ENCODE results near the gene CUBN.

The CUBN gene

DNA sequence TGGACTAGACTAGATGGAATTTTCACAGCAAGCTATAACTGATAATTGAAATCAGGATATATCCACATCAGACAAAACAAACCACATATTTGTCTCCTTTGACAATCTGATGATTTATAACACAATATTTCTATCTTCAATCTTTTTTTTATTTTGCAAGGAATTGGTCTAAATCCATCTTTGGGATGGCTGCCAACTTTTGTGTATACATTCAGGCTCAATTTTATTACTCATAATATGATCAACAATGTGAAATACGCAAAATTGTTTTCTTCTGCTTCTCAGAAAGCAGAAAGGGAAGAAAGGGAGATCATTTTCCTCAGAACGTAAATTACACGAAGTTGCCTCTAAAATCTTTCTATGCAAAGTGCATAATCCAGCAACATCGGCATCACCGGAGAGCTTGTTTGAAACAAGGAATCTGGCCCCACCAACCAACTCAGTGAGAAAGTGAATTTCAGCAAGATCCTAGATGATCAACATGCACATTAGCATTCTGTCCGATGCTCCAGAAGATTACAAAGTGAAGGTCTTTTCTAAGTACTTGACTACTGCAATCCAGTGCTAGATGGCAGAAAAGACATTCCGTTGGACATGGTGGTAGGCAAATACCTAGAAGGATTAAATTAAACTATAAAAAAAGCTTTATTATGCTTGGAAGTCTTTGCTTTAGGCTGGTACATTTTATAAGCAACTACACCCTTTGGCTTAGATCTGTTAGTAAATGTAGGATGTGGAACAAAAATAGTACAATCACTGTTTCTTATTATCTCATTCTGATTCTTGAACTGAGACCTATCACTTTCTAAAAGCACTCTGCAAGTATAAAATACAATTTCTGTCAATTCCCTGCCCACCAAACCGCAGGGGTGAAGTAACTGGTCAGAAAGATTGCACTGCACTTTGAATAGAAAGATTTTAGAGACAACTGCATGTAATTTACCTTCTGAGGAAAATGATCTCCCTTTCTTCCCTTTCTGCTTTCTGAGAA is 186.0 kb downstream of the CUBN start:
- DNase-seq, result no peak

DNA sequence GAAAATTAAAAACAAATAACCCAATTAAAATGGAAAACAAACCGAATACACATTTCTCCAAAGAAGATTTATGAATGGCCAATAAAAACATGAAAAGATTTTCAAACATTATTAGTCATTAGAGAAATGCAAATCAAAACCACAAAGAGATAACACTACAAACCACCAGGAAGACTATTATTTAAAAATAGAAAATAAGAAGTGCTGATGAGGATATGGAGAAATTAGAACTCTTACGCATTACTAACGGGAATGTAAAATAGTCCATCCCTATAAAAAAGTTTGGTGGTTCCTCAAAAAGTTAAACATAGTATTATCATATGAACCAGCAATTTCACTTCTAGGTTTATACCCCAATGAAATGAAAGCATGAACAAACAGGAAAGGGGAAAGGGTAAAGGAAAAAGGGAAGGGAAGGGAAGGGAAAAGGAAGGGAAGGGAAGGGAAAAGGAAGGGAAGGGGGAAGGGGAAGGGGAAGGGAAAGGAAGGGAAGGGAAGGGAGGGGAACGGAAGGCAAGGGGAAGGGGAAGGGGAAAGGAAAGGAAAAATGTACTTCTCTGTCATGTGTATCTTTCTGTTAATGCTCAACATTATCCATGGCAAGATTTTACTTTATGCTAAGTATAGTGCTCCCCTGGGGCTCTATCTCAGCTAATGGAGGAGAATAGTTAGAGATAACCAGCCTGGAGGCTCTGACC is 187.1 kb downstream of the CUBN start:
- no peak for DNase-seq

DNA sequence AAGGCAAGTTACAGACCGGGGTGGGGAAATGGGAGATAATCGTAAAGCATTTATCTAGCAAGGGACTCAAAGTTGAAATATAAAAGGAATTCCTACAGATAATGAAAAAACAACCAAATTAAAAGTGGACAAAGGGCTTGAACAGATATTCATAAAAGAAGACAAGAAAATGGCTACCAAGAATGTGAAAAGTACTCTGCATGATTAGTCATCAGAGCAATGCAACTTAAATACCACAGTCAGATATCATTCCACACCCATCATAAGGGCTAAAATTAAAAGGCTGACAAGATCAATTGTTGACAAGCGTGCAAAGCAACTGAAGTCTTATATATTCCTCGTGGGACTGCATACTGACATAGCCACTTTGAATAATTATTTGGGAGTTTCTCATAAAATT is 187.7 kb downstream of the CUBN start:
- DNase-seq, result no peak

DNA sequence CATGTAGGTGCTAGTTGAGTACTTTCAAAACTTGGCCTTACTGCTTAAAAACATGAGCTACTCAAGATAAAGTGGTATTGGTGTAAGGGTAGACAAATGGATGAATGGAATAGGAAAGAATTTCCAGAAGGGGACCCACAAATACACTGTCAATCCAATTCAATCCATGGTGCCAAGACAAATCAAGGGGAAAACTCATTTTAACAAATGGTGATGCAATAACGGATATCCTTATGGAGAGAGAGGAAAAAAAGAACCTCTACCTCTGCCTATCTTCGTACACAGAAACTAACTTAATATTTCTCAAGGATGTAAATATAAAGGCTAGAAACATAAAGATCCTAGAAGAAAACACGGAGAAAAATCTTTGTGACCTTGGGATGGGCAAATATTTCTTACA is 188.5 kb downstream of the CUBN start:
- DNase-seq, result no peak

DNA sequence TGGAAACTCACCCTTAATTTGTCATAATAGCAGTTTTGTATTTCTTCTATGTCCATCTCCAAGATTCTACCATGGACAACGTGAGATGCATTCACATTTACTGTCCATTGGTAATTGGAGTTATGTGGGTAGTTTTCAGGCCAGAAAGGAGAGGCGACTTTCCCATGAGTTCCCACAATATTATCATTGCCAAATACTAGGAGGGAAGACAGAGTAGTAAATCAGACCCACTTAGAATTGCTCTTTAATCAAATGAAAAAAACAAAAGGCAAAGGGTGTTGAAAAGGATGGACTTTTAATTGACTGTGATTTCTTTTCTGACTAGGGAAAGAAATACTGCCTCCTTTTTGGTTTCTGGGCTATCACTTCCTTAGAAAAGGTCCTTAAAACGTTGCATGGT is 190.7 kb downstream of the CUBN start:
- DNase-seq, result no peak

DNA sequence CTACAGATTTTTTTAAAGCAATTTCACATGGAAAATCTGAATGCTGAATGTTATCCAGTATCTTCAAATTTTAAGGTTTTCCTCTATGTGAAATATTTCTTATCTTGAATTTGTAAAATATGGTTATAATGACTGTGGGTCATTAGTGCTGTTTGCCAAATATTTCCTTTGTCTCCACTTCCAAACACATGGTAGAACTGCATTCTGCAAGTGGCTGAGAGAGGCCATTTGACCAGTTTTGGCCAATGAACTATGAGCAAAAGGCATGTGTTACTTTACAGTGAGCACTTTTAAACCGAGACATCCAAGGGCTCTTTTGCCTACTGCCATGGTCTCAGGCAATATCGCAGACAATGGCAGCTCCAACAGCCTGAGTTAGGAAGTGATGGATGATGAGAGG is 195.2 kb downstream of the CUBN start:
- no peak for DNase-seq

DNA sequence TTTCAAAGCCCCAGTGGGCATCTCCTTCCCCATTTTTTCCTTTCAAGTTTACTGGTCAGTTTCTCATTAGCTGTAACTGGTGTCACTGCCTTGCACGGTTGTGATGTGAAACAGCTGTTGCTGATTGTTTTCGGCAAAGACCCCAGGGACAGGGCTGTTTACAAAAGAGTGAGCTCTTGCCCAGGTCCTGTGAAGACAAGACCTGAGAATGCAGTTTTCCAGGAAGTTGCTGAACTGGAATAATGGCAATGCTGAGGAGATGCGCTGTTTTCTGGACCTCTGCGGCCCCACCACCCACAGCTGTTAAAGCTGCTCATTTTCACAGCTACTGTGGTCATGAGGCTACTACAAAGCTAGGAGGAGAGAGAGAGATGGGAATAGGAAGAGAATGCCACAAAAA is 195.8 kb downstream of the CUBN start:
- DNase-seq, result no peak

DNA sequence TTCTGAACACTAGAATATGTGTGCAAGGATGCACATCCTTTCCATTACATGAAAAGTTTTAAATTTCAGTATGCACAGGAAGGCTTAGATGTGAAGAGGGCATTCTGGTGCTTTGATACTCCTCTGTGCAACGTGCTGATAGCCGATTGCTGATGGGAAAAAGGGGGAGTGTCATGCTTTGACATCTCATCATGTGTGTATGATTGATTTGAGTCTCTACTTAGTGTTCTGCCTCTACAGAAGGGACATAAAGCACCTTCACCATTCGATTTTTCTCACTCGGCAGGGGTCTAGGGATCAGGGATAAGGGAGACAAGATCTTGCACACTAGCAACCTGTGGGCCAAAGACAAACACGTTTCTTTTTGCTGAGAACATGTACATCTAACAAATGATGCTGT is 197.7 kb downstream of the CUBN start:
- no peak for DNase-seq

DNA sequence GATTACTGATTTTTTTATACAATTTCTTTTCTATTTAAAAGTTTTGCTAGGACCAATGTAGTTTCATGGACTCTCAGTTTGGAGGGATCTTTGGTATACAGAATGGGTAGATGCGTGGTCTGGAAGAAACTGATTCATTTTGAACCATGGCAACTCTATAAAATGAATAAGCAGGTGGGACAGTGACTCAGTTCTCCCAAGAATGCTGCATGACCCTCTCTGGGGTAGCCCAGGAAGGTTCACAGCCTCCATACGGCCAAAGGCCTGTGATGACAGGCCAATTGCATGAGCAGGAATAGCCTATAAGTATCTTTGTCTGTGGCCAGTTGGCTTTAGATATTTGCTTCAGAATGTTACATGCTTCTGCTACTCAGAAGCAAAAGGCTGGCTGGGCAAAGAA is 199.1 kb downstream of the CUBN start:
- no peak for DNase-seq

DNA sequence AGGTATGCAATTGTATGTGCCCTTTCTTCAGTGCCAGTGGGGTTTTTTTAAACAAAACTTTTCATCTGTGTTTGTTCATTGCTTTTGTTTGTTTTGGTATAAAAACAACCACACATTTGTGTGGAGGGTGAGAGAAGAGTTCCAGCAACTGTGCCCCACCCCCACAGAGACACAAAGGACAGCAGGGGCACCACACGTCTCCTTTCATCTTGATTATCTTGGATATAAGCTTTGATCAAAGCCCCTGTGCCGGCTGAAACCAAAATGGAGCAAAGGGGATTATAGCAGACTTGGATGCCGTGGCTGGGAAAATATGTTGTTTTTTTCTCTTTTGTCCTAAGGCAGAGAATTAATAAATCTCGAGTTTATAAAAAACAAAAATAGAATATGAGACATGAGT is 200.5 kb downstream of the CUBN start:
- no peak for DNase-seq

DNA sequence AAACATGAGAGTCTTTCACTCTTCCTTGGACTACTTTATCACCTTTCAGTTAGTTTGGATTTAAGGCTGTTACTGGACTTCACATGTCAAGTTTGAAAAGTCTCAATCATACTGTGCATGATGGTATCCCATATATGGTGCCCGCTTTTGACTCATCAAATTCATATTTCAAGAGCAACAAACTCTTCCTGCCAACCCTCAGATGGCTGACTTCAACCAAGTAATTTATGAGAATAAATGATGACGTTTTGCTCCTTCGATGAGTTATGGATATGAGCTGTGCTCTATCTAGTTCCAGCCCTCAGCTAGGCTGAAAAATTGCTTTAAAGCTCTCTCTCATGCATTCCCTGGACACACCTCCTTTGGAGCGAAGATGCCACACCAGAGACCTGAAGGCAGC is 202.1 kb downstream of the CUBN start:
- DNase-seq, result no peak

DNA sequence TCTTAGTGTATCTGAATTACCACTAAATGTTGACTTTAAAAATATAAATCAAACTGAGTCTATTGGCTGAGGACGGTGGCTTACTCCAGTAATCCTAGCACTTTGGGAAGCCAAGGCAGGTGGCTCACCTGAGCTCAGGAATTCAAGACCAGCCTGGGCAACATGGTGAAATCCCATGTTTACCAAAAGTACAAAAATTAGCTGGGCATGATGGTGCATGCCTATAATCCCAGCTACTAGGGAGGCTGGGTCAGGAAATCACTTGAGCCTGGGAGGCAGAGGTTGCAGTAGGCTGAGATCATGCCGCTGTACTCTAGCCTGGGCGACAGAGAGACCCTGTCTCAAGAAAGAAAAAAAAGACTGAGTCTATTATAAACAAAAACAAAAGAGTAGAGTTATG is 205.9 kb downstream of the CUBN start:
- DNase-seq, result no peak

DNA sequence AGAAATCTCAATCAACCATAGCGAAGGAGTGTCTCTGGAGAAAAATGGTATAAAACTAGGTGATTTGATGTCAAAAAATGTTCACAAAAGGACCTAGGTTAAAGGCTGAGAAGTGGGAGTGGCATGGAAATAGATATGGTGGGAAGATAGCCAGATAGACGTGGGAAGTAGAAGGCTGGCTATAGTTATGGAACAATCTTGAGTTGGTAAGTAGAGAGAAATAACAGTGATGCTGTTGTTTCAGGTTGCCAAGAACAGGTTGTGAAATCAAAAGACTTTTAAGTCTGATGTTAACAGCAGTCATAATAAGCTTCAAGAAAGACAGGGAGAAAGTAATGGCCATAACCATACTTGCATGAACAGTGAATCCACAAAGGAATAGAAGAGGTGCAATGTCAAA is 206.3 kb downstream of the CUBN start:
- no peak for DNase-seq

DNA sequence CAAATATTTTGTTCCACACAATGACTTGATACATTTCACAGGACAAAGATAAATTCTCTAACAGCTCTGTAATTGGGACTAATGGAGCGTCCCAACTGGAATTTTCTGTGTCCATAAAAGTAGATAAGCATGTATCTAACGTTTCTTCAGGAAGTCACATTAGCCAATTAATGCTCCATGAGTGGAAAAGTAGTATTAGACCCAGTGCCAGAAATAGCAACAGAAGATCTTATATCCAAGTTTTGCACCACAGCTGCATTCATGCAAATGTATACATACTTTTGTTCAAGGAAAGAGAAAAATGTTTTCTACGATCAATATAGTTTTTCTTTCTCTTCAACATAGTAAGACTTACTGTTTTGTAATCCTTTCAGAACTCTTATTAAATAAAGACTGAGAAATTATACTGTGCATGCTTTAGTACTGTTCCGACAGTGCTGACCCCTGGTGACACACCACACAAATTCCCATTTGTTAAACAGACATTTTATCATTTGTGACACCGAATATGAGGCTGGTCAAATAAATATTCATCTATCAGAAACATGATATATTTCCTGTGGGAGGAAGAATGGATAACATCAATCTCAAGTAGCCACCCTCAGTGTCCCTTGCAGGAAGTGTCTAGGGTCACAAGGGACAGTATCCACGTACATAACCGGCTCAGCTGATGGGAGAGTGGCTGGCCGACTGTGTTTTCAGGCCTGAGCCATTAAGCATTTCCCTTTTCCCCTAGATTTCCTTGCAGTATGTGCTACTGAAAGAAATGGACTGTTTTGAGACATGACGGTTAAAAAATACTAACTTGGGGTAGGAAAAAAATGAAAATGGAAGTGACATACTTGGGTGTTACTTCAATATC is 210.3 kb downstream of the CUBN start:
- DNase-seq, result no peak

DNA sequence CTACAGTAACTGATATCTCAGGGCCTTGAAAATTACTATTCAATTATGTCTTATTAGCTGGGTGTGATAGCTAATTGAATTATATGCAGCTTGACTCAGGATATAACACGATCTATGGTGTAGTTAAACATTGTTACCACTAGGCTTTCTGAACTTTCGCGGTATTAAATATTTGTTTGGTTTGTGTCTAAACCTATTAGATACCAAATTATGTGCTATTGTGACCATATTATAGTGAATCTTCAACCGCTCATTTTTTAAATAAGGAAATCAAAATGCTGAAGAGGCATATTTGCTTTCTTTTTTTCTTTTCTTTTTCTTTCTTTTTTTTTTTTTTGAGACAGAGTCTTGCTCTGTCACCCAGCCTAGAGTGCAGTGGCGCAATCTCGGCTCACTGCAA is 213.1 kb downstream of the CUBN start:
- DNase-seq, result no peak

DNA sequence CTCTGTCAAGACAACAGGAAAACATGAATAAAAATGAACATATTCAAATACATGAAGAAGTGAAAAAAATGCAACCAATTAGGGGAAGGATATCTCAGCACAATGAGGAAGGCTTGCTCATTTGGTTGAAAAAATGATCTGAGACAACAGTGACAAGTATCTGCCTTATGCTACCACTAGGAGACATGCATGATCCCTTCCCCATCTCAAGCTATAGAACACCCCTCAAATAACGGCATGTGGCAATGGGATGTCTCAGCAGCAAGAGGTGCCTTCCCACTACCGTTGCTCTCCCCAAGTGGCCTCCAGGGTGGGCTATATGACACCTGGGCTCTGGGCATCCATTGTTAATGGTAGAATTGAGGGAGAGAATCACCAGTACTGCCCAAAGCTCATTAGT is 214.3 kb downstream of the CUBN start:
- no peak for DNase-seq

DNA sequence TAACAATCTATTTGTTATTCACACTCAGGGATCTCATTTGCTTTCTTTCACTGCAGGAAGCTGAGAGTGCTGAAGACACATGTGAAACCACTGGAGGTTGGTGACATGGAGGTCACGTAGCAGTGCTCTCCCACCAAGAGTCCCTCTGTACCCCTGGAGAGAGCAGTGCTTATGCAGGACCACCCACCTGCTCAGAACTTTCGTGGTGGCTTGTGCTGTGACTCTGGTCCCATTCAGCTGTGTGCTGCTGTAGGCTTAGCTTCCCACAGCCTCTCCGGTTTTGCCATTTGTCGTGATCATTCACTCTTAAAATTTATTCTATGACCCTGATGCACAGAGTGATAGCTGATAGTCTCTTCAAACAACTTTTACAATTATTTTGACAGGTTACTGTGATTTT is 216.3 kb downstream of the CUBN start:
- DNase-seq, result no peak

DNA sequence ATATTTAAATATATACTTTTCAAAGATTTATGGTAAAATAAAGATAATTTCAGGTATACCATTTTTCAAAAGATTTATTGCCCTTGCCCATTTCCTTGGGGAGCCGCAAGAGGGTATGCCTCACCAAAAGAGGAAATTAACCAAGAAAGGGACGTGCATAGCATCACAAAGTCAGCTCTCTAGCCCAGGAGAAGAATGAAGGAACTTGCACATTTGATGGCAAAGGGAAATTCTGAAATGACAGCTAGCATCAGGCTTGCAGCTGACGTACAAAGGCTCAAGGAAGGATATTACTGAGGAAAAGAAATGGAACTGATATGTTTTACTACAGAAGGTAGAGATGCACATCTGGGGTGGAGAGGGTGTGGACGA is 218.8 kb downstream of the CUBN start:
- no peak for DNase-seq

DNA sequence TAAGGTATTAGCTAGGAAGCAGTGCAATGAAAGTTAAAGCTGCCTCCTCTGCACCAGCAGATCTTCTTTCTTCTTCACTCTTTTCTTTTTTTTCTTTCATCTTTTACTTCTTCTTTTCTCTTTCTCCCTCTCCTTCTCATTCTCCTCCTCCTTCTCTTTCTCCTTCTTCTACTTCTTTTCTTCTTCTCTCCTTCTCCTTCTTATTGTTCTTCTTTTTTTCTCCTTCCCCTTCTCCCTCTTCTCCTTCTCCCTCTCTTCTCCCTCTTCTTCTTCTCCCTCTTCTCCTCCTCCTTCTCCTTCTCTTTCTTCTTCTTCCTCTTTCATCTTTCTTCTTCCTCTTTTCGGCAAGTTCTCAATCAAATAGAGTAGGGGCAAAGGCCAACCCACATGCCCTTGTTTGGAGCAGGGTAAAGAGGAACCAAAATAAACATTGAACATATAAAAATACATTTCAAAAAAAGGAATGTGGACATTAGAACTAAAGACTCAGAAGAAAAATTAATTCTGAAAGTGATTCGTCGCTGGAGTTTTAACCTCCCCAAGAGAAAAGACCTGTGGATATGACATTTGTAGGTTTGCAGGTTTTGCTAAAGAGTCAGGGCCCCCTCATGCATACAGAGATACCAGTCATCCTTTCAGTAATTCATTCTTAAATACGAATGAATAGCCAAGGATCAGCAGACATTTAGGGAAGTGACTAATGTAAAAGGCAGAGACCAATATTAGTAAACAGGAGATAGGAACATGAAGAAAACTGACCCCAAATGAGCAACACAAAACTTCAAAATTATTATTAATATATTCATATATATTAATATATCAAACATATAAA is 219.4 kb downstream of the CUBN start:
- DNase-seq, result no peak

DNA sequence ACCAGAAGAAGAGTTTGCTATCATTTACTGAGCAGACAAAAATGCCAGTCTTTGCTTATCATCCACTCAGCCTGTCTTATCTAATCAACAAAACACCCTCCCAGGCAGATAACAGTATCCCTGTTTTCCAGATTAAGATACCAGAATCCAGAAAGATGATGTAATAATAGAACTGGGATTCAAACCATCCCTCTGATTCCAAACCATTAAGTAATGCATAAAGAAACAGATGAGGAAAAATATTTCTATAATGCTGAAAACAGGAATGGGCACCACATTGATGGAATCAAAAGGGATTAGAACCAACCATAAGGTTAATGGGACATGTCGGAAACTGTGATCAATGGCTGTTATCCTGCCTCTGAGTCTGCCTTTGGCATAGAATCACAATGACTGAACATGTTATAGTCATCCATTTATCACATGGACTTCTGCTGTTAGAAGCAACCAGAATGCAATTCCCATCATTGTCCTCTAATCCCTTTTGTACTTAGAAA is 220.3 kb downstream of the CUBN start:
- DNase-seq, result no peak

DNA sequence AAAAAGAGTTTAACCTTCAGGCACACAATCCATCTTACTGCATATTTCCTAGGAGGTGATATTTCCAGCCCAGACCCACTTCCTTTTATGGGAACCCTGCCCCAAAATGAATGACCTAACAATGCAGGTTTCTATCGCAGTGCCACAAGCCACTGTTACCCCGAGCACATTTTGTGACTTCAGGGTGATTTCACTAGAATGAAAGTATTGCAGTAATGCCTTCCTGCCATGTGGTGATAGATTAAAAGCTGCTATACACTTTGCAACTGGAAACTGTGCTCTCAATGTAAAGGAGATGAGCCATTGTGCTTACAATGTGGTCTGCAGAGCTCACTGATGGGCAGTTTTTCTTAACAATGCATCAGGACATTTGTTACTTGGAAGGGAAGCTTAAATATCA is 221.9 kb downstream of the CUBN start:
- no peak for DNase-seq

DNA sequence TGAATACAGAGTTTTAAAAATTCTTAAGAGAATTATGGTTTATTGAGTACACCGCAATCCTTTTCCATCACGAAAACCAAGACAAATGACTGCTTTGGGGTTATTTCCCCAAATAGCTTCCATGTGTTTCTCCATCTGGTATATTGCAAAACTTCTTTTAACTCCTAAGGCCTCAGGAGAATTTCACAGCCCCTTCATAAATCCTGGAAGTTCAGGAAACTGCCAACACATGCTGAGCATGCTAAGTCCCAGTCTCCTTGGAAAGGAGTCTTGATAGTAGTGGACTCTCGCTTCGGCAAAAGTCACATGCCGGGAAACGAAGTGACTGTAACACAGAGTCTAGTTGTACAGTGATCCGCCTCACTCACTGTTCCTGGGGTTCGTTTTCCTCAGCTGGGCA is 224.3 kb downstream of the CUBN start:
- no peak for DNase-seq
